GM15510 (cell line): Measurements from ENCODE around the gene LGR6.

Experiments
- POLR2A ChIP-seq: IDR thresholded peaks from 3 replicates; pipeline ENCODE4 v1.6.1; 2011; ENCODE audit warnings: borderline replicate concordance; ENCODE audit not compliant: insufficient read length; ENCODE audit errors: extremely low read depth

LGR6 gene

GRCh38 chr1:202165267-202165941 lies 28.2 kb upstream of the LGR6 start:
- TF ChIP-seq POLR2A: no peak

- TF ChIP-seq POLR2A: no peak
Measured at GRCh38 chr1:202165942-202166843, 27.4 kb upstream of the LGR6 start.

- no peak for TF ChIP-seq POLR2A
Measured at GRCh38 chr1:202167708-202168415, 25.7 kb upstream of the LGR6 start.

- TF ChIP-seq POLR2A: no peak
Measured at GRCh38 chr1:202168861-202169260, 24.7 kb upstream of the LGR6 start.

- no peak for TF ChIP-seq POLR2A
Measured at GRCh38 chr1:202170726-202171125, 22.9 kb upstream of the LGR6 start.

- TF ChIP-seq POLR2A: no peak
Measured at GRCh38 chr1:202171292-202172014, 22.1 kb upstream of the LGR6 start.

- no peak for TF ChIP-seq POLR2A
Measured at GRCh38 chr1:202172015-202172355, 21.6 kb upstream of the LGR6 start.

- TF ChIP-seq POLR2A: no peak
Measured at GRCh38 chr1:202173993-202174392, 19.6 kb upstream of the LGR6 start.

GRCh38 chr1:202176949-202177927 lies 16.4 kb upstream of the LGR6 start:
- TF ChIP-seq POLR2A: no peak

- TF ChIP-seq POLR2A: no peak
Measured at GRCh38 chr1:202179828-202180750, 13.5 kb upstream of the LGR6 start.

GRCh38 chr1:202181586-202181985 lies 12.0 kb upstream of the LGR6 start:
- no peak for TF ChIP-seq POLR2A

- no peak for TF ChIP-seq POLR2A
Measured at GRCh38 chr1:202182040-202182877, 11.3 kb upstream of the LGR6 start.
